Lower leg skin (tissue), 4 donors: ENCODE data around the gene PDLIM5. TPM values are rescaled to one million over a fixed set of nuclear protein-coding genes. Genes with fewer than 3 reads are reported as not detected.

Source experiments
- DNase-seq, 2 donors: peaks; one replicate each; pipeline ENCODE4 v3.0.0-alpha.2; 2019; ENCODE audit warnings: low spot score in 2 of 2
- H3K4me3 ChIP-seq: fragments of 200-600 bp; sonication (generic); 2 replicates; pipeline ENCODE4 v1.5.1; 2017; ENCODE audit warnings: mild to moderate bottlenecking, low read depth; ENCODE audit not compliant: poor library complexity, severe bottlenecking
- CTCF ChIP-seq, 3 donors: fragments of 450-650 bp; IDR thresholded peaks; one replicate each; pipeline ENCODE4 v1.5.1; 2016; ENCODE audit warnings: antibody characterized with exemption in 3 of 3, mild to moderate bottlenecking in 3 of 3, moderate library complexity in 2 of 3
- POLR2A ChIP-seq, 2 donors: fragments of 450-650 bp; IDR thresholded peaks; one replicate each; pipeline ENCODE4 v1.6.1; 2016 to 2017; ENCODE audit warnings: antibody characterized with exemption in 2 of 2, mild to moderate bottlenecking in 1 of 2, moderate library complexity in 1 of 2
- WGBS, 2 donors: methylation state at CpG; one replicate each; pipeline ENCODE4 v1.1.5; 2018; 5-methylcytosine and 5-hydroxymethylcytosine counted together
- intact Hi-C: fragments of 100-400 bp; cut with DNase I; formaldehyde crosslinking; loops from one replicate; pipeline ENCODE4 v1.15.0; 2023; ENCODE audit warnings: low total_unique reads
- total RNA-seq, 4 donors: library from RNA; depleted of rRNA; stranded (reverse); fragments of >200 nt; gene quantifications; one replicate each; pipeline ENCODE4 v1.1.0, GENCODE V29; 2016

The PDLIM5 gene
- total RNA-seq, 4 donors from 2014 or later: 65.8 to 81.4 (median 72.0) TPM

- no peak for DNase-seq
- 93 to 96% methylated on average over 8 of the region's 8 CpGs for WGBS, 2 donors
- intact Hi-C loops: no loop called here
- TF ChIP-seq CTCF (IDR thresholded peaks at IDR 0.05) (no peak), POLR2A (IDR thresholded peaks at IDR 0.05) (no peak)
- no peak overlapping the region for H3K4me3 ChIP-seq
Observed at GRCh38 chr4:94528792-94529451, 77.2 kb downstream of the PDLIM5 start.

- H3K4me3 ChIP-seq: no peak overlapping the region
- DNase-seq: no peak
- no peak for TF ChIP-seq POLR2A (IDR thresholded peaks at IDR 0.05)
- TF ChIP-seq CTCF (IDR thresholded peaks at IDR 0.05): no peak
- intact Hi-C loops: no loop called here
Observed at GRCh38 chr4:94530073-94530472, 78.3 kb downstream of the PDLIM5 start.

- no peak for TF ChIP-seq CTCF (IDR thresholded peaks at IDR 0.05)
- TF ChIP-seq POLR2A (IDR thresholded peaks at IDR 0.05): no peak
- intact Hi-C loops: no loop called here
- WGBS, 2 donors: 72 to 86% methylated on average over 9 of the region's 9 CpGs
- no peak for DNase-seq
- no peak overlapping the region for H3K4me3 ChIP-seq
Observed at GRCh38 chr4:94531991-94532789, 80.4 kb downstream of the PDLIM5 start.

GRCh38 chr4:94533405-94534223, 81.9 kb downstream of the PDLIM5 start:
- 37 to 42% methylated on average over 4 of the region's 4 CpGs for WGBS, 2 donors
- TF ChIP-seq POLR2A (IDR thresholded peaks at IDR 0.05) (no peak), CTCF (IDR thresholded peaks at IDR 0.05) (no peak)
- DNase-seq: no peak
- H3K4me3 ChIP-seq: no peak overlapping the region
- intact Hi-C loops: no loop called here

- intact Hi-C loops: no loop called here
- 41 to 49% methylated on average over 5 of the region's 5 CpGs for WGBS, 2 donors
- no peak for DNase-seq
- TF ChIP-seq POLR2A (IDR thresholded peaks at IDR 0.05) (no peak), CTCF (IDR thresholded peaks at IDR 0.05) (no peak)
- H3K4me3 ChIP-seq: no peak overlapping the region
Observed at GRCh38 chr4:94534401-94535312, 82.9 kb downstream of the PDLIM5 start.
